NCI-H2029 (cell line): ENCODE results near the gene RPL41.

Experiments used
- DNase-seq: peaks from one replicate; lab custom pipeline; 2025; lab: John Stamatoyannopoulos, UW

RPL41 gene

GRCh38 chr12:56127888-56128669 is 11.6 kb downstream of the RPL41 start, which contains the start of gene ESYT1:
TSS of gene ESYT1 (plus strand) at chr12:56128267. CDS start at chr12:56128320, 53 bp downstream.
- DNase-seq, result peak; percentile 99

- DNase-seq, result no peak
Measured at GRCh38 chr12:56128670-56129205, 12.3 kb downstream of the RPL41 start.

GRCh38 chr12:56129206-56129941 is 12.9 kb downstream of the RPL41 start:
- no peak for DNase-seq

- DNase-seq, result no peak
Measured at GRCh38 chr12:56129942-56130495, 13.6 kb downstream of the RPL41 start.

GRCh38 chr12:56130876-56131275 is 14.4 kb downstream of the RPL41 start:
- no peak for DNase-seq

- DNase-seq, result no peak
Measured at GRCh38 chr12:56134897-56135296, 18.5 kb downstream of the RPL41 start.

- no peak for DNase-seq
Measured at GRCh38 chr12:56137853-56138571, 21.6 kb downstream of the RPL41 start.

GRCh38 chr12:56141946-56142784 is 25.7 kb downstream of the RPL41 start:
- DNase-seq, result no peak

- no peak for DNase-seq
Measured at GRCh38 chr12:56143217-56143616, 26.8 kb downstream of the RPL41 start.

GRCh38 chr12:56143870-56144269 is 27.4 kb downstream of the RPL41 start:
- DNase-seq, result no peak

GRCh38 chr12:56145217-56145616 is 28.8 kb downstream of the RPL41 start:
- DNase-seq, result no peak

GRCh38 chr12:56146492-56147460 is 30.3 kb downstream of the RPL41 start:
- no peak for DNase-seq

- DNase-seq, result no peak
Measured at GRCh38 chr12:56150563-56150962, 34.1 kb downstream of the RPL41 start.

GRCh38 chr12:56151672-56152131 is 35.3 kb downstream of the RPL41 start:
- DNase-seq, result peak; percentile 52

- DNase-seq, result peak; percentile 92
Measured at GRCh38 chr12:56152132-56152755, 35.8 kb downstream of the RPL41 start, which contains the start of gene MYL6B. TSS of gene MYL6B (plus strand) at chr12:56152587. CDS start at chr12:56153919, 1,332 bp downstream.

- DNase-seq, result no peak
Measured at GRCh38 chr12:56152756-56153677, 36.6 kb downstream of the RPL41 start.

- no peak for DNase-seq
Measured at GRCh38 chr12:56153678-56154065, 37.2 kb downstream of the RPL41 start.

- DNase-seq, result no peak
Measured at GRCh38 chr12:56154246-56154771, 37.9 kb downstream of the RPL41 start.
